Measurements from ENCODE around the gene AP1S1.

DNA sequence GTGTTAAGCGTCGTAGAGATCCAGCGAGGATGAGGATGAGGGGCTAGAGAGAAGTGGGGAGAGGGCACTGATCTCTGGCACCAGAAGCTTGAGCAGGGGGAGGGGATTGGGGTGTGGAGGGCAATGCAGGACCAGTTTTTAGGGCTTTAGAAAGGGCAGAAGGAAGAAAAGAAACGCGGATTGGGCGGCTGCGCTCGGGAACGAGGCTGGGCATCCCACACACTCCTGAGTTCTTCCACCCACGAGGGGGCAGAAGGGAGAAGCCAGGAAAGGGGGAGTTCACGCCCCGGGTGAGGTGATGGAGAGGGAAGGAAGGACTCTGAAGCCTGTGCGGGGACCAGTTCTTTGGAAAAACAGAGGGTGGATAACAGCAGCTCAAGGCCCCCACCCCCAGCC lies 17.2 kb downstream of the AP1S1 start:
- TF ChIP-seq GATA3 (IDR thresholded peaks at IDR 0.05; ENCODE audit: low read depth, low read length): no peak
- no peak for TF ChIP-seq GATA2 (IDR thresholded peaks at IDR 0.05; ENCODE audit: low read depth, low read length)
